ENCODE data around the gene SEL1L3.

GRCh38 chr4:25729564-25729963 is 133.2 kb downstream of the SEL1L3 start:
- no peak for TF ChIP-seq CTCF (IDR thresholded peaks at IDR 0.05)
- no peak for TF ChIP-seq ZFX (IDR thresholded peaks at IDR 0.05; ENCODE audit: borderline replicate concordance)
